Stimulated activated CD4-positive, alpha-beta T cell treated with anti-CD3 and anti-CD28 coated beads, Interleukin-15, amount 100 ng/mL, for 48 hours (primary cell): ENCODE measurements around the gene CADM3.
A peak's percentile ranks its signal among the peaks of the same experiment; 100 is the strongest.

Experiments used
- DNase-seq, 2 donors: peaks; one replicate each; pipeline ENCODE4 v3.0.0-alpha.2; 2020; ENCODE audit warnings: low read depth in 2 of 2

Gene CADM3

GRCh38 chr1:159206110-159206509 lies 34.7 kb downstream of the CADM3 start:
- DNase-seq = no peak

- DNase-seq = no peak
These were observed 35.7 kb downstream of the CADM3 start for GRCh38 chr1:159207080-159207479.

- no peak for DNase-seq
These were observed 36.4 kb downstream of the CADM3 start for GRCh38 chr1:159207774-159208173.

GRCh38 chr1:159208175-159208825 lies 36.9 kb downstream of the CADM3 start:
- DNase-seq = no peak

- no peak for DNase-seq
These were observed 37.6 kb downstream of the CADM3 start for GRCh38 chr1:159209061-159209460.

- DNase-seq = peak; percentile 15 to 35
These were observed 40.1 kb downstream of the CADM3 start for GRCh38 chr1:159211331-159212136.

GRCh38 chr1:159212596-159212995 lies 41.2 kb downstream of the CADM3 start:
- DNase-seq = no peak

- DNase-seq = peak in 1 of 2 donors; percentile 32
These were observed 42.8 kb downstream of the CADM3 start for GRCh38 chr1:159214149-159214760.

- DNase-seq = no peak
These were observed 47.5 kb downstream of the CADM3 start for GRCh38 chr1:159218649-159219636.

GRCh38 chr1:159222075-159222865 lies 50.9 kb downstream of the CADM3 start:
- no peak for DNase-seq

- DNase-seq = no peak
These were observed 51.6 kb downstream of the CADM3 start for GRCh38 chr1:159223004-159223403.

- no peak for DNase-seq
These were observed 57.1 kb downstream of the CADM3 start for GRCh38 chr1:159228554-159228953.

- DNase-seq = no peak
These were observed 58.0 kb downstream of the CADM3 start for GRCh38 chr1:159229260-159229885.

- no peak for DNase-seq
These were observed 58.5 kb downstream of the CADM3 start for GRCh38 chr1:159229896-159230295.

GRCh38 chr1:159239551-159240220 lies 68.3 kb downstream of the CADM3 start:
- DNase-seq = no peak

- no peak for DNase-seq
These were observed 75.9 kb downstream of the CADM3 start for GRCh38 chr1:159247266-159247665.

GRCh38 chr1:159248311-159248710 lies 76.9 kb downstream of the CADM3 start:
- no peak for DNase-seq

GRCh38 chr1:159250638-159251216 lies 79.3 kb downstream of the CADM3 start:
- no peak for DNase-seq
